Measurements from ENCODE around the gene PARP8.

- no peak for TF ChIP-seq CTCF (conservative IDR thresholded peaks at IDR 0.05; ENCODE audit: low read depth, low read length)
- no peak for TF ChIP-seq RFX5 (IDR thresholded peaks at IDR 0.05; ENCODE audit: low read depth, low read length)
- TF ChIP-seq POLR2A (IDR thresholded peaks at IDR 0.05; ENCODE audit: low read depth, low read length) = no peak
- TF ChIP-seq SMC3 (IDR thresholded peaks at IDR 0.05; ENCODE audit: low read depth, low read length) = no peak
- no peak for TF ChIP-seq BHLHE40 (IDR thresholded peaks at IDR 0.05; ENCODE audit: low read depth, low read length)
- TF ChIP-seq MAFK (IDR thresholded peaks at IDR 0.05; ENCODE audit: low read depth, low read length) = no peak
- no peak for TF ChIP-seq MXI1 (IDR thresholded peaks at IDR 0.05; ENCODE audit: borderline replicate concordance, low read depth, low read length)
- no peak for TF ChIP-seq RAD21 (IDR thresholded peaks at IDR 0.05; ENCODE audit: low read length)
- TF ChIP-seq CEBPB (IDR thresholded peaks at IDR 0.05; ENCODE audit: low read depth, low read length) = no peak
- no peak for TF ChIP-seq MAZ (IDR thresholded peaks at IDR 0.05; ENCODE audit: borderline replicate concordance, low read depth, low read length)
- TF ChIP-seq RCOR1 (IDR thresholded peaks at IDR 0.05; ENCODE audit: insufficient replicate concordance, low read length) = no peak
Observed at GRCh38 chr5:50703367-50703666, 36.9 kb downstream of the PARP8 start.

Data from IMR-90 (cell line).